ENCODE measurements around the gene IL18R1. TPM values are rescaled to one million over a fixed set of nuclear protein-coding genes. Genes with fewer than 3 reads are reported as not detected.

IL18R1 gene
- total RNA-seq, 4 donors from 2014 or later: 1.3 to 10.4 (median 4.6) TPM

- Histone ChIP-seq H3K4me1 (no peaks in the 10 kb centered on the region), H3K27ac (no peak overlapping the region), H3K27me3 (no peaks in the 10 kb centered on the region), H3K36me3 (no peaks in the 10 kb centered on the region), H3K4me3 (no peak overlapping the region), H3K9me3 (no peaks in the 10 kb centered on the region)
- TF ChIP-seq POLR2A (IDR thresholded peaks at IDR 0.05) (no peak), CTCF (IDR thresholded peaks at IDR 0.05) (no peak)
- no peak for DNase-seq
- intact Hi-C loops (cut with DNase I; ENCODE audit: low total_unique reads): no loop called here
These were observed 45.9 kb downstream of the IL18R1 start for GRCh38 chr2:102401456-102401855.

- intact Hi-C loops (cut with DNase I; ENCODE audit: low total_unique reads): no loop called here
- no peak for DNase-seq
- H3K4me1 ChIP-seq: no peaks in the 10 kb centered on the region
- H3K27me3 ChIP-seq: no peaks in the 10 kb centered on the region
- H3K27ac ChIP-seq: no peak overlapping the region
- TF ChIP-seq CTCF (IDR thresholded peaks at IDR 0.05) (no peak), POLR2A (IDR thresholded peaks at IDR 0.05) (no peak)
- no peaks in the 10 kb centered on the region for H3K9me3 ChIP-seq
- no peak overlapping the region for H3K4me3 ChIP-seq
- H3K36me3 ChIP-seq: no peaks in the 10 kb centered on the region
These were observed 46.3 kb downstream of the IL18R1 start for GRCh38 chr2:102401865-102402264.

GRCh38 chr2:102410952-102411351 lies 55.4 kb downstream of the IL18R1 start:
- intact Hi-C loops (cut with DNase I; ENCODE audit: low total_unique reads): no loop called here
- Histone ChIP-seq H3K4me1 (no peaks in the 10 kb centered on the region), H3K4me3 (no peak overlapping the region), H3K27ac (no peak overlapping the region), H3K36me3 (no peaks in the 10 kb centered on the region), H3K9me3 (no peaks in the 10 kb centered on the region), H3K27me3 (no peaks in the 10 kb centered on the region)
- no peak for DNase-seq
- no peak for TF ChIP-seq POLR2A (IDR thresholded peaks at IDR 0.05)
- TF ChIP-seq CTCF (IDR thresholded peaks at IDR 0.05): no peak

- no peak for DNase-seq
- no peaks in the 10 kb centered on the region for H3K4me1 ChIP-seq
These were observed 56.6 kb downstream of the IL18R1 start for GRCh38 chr2:102412199-102412598.

GRCh38 chr2:102417946-102418345 lies 62.4 kb downstream of the IL18R1 start:
- H3K4me3 ChIP-seq: no peak overlapping the region
- H3K4me1 ChIP-seq: no peaks in the 10 kb centered on the region
- no peaks in the 10 kb centered on the region for H3K27me3 ChIP-seq
- H3K9me3 ChIP-seq: no peaks in the 10 kb centered on the region
- no peak overlapping the region for H3K27ac ChIP-seq
- DNase-seq: no peak
- TF ChIP-seq CTCF (IDR thresholded peaks at IDR 0.05): no peak
- no peak for TF ChIP-seq POLR2A (IDR thresholded peaks at IDR 0.05)
- intact Hi-C loops (cut with DNase I; ENCODE audit: low total_unique reads): no loop called here
- H3K36me3 ChIP-seq: no peaks in the 10 kb centered on the region

More at GRCh38 chr2:102412199-102412598, 56.6 kb downstream of the IL18R1 start:
- Histone ChIP-seq H3K27ac (no peak overlapping the region), H3K4me3 (no peak overlapping the region), H3K36me3 (no peaks in the 10 kb centered on the region), H3K9me3 (no peaks in the 10 kb centered on the region), H3K27me3 (no peaks in the 10 kb centered on the region)
- TF ChIP-seq CTCF (IDR thresholded peaks at IDR 0.05) (no peak), POLR2A (IDR thresholded peaks at IDR 0.05) (no peak)
- intact Hi-C loops (cut with DNase I; ENCODE audit: low total_unique reads): no loop called here
